Measurements from ENCODE around the gene FUZ.

Gene FUZ

DNA sequence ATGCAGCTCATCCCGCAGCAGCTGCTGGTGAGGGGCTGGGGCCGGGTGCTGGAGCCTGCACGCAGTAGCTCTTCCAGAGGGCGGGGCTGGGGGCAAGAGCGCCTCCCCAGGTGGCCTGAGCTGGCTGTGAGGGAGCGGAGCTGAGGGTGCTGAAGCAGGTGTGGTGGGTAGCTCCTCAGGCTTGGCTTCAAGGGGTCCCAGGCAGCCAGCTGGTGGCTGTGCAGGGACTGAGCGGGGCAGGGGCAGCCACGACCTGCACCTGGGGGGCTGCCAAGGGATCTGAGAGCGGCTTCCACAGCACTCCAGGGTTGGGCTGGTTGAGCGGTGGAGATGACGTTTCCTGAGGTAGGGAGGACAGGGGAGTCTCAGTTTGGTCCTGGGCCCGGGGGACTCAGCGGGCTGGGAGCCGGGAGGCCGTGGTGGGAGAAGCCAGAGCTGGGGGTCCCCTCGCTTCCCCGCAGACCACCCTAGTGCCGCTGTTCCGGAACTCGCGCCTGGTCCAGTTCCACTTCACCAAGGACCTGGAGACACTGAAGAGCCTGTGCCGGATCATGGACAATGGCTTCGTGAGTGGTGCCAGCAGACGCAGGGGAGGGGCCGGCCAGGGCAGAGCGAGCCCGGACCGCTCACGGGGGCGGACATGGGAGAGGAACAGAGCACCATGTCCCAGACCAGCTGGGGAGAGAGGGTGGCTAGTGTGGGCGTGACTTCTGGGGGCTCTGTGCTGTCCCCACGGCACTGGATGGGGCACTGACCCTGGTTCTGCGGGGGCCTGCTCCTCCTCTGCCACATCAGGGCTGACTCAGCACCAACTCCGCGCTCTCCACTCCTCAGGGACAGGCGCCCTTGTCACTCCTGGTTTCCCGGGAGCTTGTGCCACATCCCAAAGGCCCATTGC lies 45.2 kb upstream of the FUZ start:
- TF ChIP-seq CTCF (IDR thresholded peaks at IDR 0.05) = no peak

DNA sequence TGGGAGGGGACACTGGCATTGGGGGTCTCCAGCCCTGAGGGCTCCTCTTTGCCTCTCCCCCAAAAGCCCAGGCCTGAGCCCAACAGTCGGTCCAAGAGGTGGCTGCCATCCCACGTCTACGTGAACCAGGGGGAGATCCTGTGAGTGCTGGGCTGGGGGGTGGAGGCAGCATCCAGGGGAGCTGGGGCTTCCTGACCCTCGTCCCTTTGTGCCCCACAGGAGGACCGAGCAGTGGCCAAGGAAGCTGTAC lies 44.7 kb upstream of the FUZ start:
- no peak for TF ChIP-seq CTCF (IDR thresholded peaks at IDR 0.05)

DNA sequence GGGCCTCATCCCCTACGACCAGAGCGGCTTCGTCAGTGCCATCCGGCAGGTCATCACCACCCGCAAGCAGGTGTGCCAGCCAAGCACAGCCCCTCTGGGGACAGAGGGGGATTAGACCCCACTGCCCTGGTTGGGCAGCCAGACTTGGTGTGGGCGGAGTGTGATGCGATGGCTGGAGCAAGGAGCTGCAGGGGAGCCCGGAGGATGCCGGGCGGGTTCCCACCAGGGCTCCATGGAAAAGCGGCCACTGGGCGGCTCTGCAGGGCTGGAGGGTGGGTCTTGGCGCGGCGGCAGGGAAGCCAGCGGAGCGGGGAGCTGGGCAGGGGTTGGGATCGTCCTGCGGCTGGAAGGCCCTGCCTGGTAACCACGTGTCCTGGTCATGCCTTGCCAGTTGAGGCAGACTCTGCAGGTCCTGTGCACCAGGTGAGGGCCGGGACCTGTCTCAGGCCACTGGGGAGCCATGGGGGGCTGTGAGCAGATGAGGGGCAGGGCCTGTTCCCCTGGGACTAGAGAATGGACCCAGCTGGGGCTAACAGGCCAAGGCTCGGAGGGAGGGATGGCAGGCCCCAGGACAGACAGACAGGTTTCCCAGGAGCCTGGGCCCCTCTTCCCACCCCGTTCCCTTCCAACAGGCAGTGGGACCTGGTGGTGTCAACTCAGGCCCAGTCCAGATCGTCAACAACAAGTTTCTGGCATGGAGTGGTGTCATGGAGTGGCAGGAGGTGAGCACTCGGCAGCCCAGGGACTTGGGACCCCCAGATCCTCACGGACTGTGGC lies 44.2 kb upstream of the FUZ start:
- TF ChIP-seq CTCF (IDR thresholded peaks at IDR 0.05) = no peak

- no peak for TF ChIP-seq CTCF (IDR thresholded peaks at IDR 0.05)
Measured at GRCh38 chr19:49856574-49857021, 43.5 kb upstream of the FUZ start.

DNA sequence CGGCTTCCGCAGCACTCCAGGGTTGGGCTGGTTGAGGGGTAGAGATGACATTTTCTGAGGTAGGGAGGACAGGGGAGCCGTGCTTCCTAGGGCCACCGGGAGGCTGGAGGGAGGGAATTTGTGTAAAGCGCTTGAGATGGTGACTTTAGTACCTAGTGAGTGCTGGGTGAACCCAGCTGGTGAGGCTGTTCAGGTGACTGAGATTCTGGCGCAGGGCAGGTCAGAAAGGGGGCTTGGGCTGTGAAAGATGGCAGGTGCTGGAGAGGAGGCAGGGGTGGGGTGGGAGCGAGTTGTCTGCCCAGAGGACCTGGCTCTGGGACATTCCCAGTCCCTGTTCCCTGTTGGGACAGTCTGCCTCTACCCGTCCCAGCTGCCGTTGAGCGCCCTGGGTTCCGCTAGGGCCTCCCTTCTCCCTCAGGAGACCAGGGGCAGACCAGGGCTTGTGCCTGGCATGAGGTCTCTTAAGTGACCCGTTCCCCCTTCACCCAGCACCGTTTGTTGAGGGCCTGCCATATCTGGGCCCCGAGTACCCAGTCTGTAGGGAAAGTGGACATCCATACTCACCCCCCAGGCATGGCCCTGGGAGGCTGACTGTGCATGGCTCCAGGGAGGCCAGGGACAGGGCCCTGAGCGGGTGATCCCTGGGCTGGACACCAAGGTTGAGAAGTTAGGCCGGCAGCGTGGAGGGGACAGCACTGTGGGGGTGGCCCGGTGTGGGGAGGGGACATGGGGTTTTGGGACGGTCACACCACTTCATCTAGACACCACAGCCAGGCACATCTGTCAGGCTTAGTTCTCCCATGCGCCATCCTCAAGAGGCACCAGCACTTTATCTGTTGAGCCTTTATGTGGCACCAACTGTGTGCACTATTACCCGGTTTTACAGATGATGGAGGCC lies 42.8 kb upstream of the FUZ start:
- TF ChIP-seq CTCF (IDR thresholded peaks at IDR 0.05) = no peak

- TF ChIP-seq CTCF (IDR thresholded peaks at IDR 0.05) = no peak
Measured at GRCh38 chr19:49855277-49855675, 42.2 kb upstream of the FUZ start.

Measured in LNCAP (cell line).